Mucosa of descending colon (tissue), 3 donors: ENCODE results near the gene ADAMTS17. TPM values are rescaled to one million over a fixed set of nuclear protein-coding genes. Genes with fewer than 3 reads are reported as not detected.

Experiments
- ATAC-seq: fragments of 200-7000 bp; cut with Tn5 transposase; one replicate; pipeline ENCODE4 v1.9.1; 2020; ENCODE audit warnings: mild to moderate bottlenecking, moderate library complexity
- DNase-seq, 3 donors: peaks; one replicate each; pipeline ENCODE4 v3.0.0-alpha.2; 2020
- H3K36me3 ChIP-seq: fragments of 200-600 bp; one replicate; pipeline ENCODE4 v1.8.0; 2021; ENCODE audit warnings: low read depth, mild to moderate bottlenecking
- H3K4me1 ChIP-seq: fragments of 200-600 bp; one replicate; pipeline ENCODE4 v1.8.0; 2021; ENCODE audit warnings: low read depth, mild to moderate bottlenecking
- H3K4me3 ChIP-seq: fragments of 200-600 bp; one replicate; pipeline ENCODE4 v1.8.0; 2021; ENCODE audit warnings: mild to moderate bottlenecking
- H3K9me3 ChIP-seq: fragments of 200-600 bp; one replicate; pipeline ENCODE4 v1.8.0; 2021; ENCODE audit warnings: mild to moderate bottlenecking
- CTCF ChIP-seq: fragments of 200-600 bp; IDR thresholded peaks from one replicate; pipeline ENCODE4 v1.8.0; 2022; ENCODE audit warnings: antibody characterized with exemption, mild to moderate bottlenecking
- intact Hi-C, 2 donors: fragments of 100-400 bp; cut with DNase I in 1 of 2; cut with micrococcal nuclease in 1 of 2; formaldehyde crosslinking; loops; one replicate each; pipeline versions ENCODE4 v1.11.0 to v1.11.1; 2022; cut with DNase I, micrococcal nuclease
- total RNA-seq, 3 donors: library from RNA; stranded (reverse); fragmentation: NEBNext Ultra II Directional in 2 of 3; extraction: Animal tissue kit (Norgen Biotek cat#: 25700) in 2 of 3; gene quantifications; one replicate each; pipeline versions ENCODE4 v1.2.1 to v1.2.4, GENCODE V29; 2021 to 2023
- donor health status: DM: no; HTN: no; CAD: no; lungs with moderate emphysema.
- donor health status: DM: no; HTN: no; CAD: no.
- donor health status: DM: no; HTN: yes; CAD: no.

Gene ADAMTS17
- total RNA-seq, 3 donors from 2014 or later: 5.2 to 13.8 (median 6.3) TPM

GRCh38 chr15:100140527-100141308 lies 201.1 kb downstream of the ADAMTS17 start:
- ATAC-seq (no peak), DNase-seq (no peak)
- Histone ChIP-seq H3K4me1 (peaks cover 4% of the 10 kb centered on the region), H3K4me3 (no peak overlapping the region), H3K9me3 (no peaks in the 10 kb centered on the region), H3K36me3 (no peaks in the 10 kb centered on the region)
- intact Hi-C loops: no loop called here
- TF ChIP-seq CTCF: no peak

GRCh38 chr15:100134586-100134985 lies 207.2 kb downstream of the ADAMTS17 start:
- no peak overlapping the region for H3K4me3 ChIP-seq
- TF ChIP-seq CTCF: no peak
- no peak for DNase-seq
- intact Hi-C loops: no loop called here
- no peak for ATAC-seq
- H3K36me3 ChIP-seq: no peaks in the 10 kb centered on the region
- no peaks in the 10 kb centered on the region for H3K9me3 ChIP-seq
- H3K4me1 ChIP-seq: no peaks in the 10 kb centered on the region

GRCh38 chr15:100134089-100134583 lies 207.6 kb downstream of the ADAMTS17 start:
- DNase-seq: no peak
- no peak for TF ChIP-seq CTCF
- intact Hi-C loops: no loop called here
- ATAC-seq: no peak
- H3K9me3 ChIP-seq: no peaks in the 10 kb centered on the region
- H3K36me3 ChIP-seq: no peaks in the 10 kb centered on the region
- no peaks in the 10 kb centered on the region for H3K4me1 ChIP-seq
- H3K4me3 ChIP-seq: no peak overlapping the region

GRCh38 chr15:100133001-100133400 lies 208.8 kb downstream of the ADAMTS17 start:
- H3K4me1 ChIP-seq: no peaks in the 10 kb centered on the region
- H3K4me3 ChIP-seq: no peak overlapping the region
- no peak for TF ChIP-seq CTCF
- DNase-seq (no peak), ATAC-seq (no peak)
- no peaks in the 10 kb centered on the region for H3K9me3 ChIP-seq
- intact Hi-C loops: no loop called here
- H3K36me3 ChIP-seq: no peaks in the 10 kb centered on the region

GRCh38 chr15:100132309-100132708 lies 209.5 kb downstream of the ADAMTS17 start:
- Histone ChIP-seq H3K36me3 (no peaks in the 10 kb centered on the region), H3K4me1 (no peaks in the 10 kb centered on the region), H3K9me3 (no peaks in the 10 kb centered on the region), H3K4me3 (no peak overlapping the region)
- TF ChIP-seq CTCF: no peak
- ATAC-seq (no peak), DNase-seq (no peak)
- intact Hi-C loops: no loop called here
